HG03066 (cell line): Measurements from ENCODE around the gene NGEF.

Experiments
- ATAC-seq: cut with Tn5 transposase; IDR thresholded peaks from one replicate; pipeline ENCODE4 v1.9.1; 2021; ENCODE audit warnings: low read depth; ENCODE audit not compliant: unreplicated experiment

NGEF gene

GRCh38 chr2:233002829-233003657, 10.0 kb downstream of the NGEF start:
- ATAC-seq = no peak

DNA sequence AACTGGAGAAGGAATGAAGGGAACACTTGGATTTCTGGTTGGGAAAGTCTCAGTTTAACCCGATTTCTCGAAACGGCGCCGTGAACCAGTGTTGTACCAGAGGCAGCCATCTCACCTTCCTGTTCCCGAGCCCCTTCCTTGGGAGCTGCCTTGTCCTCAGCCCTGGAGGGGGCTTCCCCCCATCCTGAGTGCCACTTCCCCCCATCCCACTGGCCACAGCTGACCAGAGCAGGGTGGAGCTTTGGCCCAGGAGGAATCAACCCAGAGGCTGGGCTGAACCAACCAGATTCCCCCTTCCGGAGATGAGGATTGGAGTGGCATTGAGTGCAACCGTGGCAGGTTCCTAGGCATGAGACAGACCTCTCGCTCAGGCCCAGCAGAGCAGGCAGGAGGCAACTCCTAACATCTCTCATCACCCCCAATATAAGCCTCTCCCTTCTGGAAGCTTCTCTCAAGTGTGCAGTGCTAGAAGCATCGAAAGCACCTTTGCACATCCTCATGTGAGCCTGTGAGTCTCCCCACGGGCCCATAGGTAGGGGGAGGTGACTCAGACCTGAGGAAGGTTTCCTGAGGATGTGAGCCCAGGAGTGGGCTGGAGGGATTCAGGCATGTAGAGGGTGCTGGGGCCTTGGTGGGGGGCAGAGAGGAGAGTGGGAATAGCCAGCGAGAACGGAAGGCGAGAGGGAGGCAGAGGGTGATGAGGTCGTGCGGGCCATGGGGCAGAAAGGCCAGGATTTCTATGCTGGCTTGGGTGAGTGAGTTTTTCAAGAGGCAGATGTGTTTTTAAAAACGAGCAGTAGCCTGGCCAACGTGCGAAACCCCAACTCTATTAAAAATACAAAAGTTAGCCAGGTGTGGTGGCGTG, 11.9 kb downstream of the NGEF start:
- no peak for ATAC-seq

DNA sequence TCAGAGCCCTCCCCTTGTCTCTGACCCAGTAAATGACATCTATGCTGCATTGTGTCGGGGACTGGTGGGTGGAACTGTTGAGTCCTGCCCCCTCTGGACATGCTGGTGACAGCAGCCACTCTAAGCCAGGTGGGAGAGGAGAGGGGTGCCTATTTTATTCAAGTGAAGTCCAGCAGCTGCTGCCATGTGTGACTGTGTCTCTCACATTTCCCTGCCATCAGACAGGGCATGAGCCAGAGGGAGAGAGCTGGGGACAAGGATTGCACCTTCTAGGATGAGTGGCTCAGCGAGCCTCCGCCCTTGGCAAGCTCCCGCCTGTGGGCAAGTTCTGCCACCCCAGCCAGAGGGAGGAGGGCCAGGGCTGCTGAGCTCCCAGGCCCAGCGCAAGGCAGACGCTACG, 13.7 kb downstream of the NGEF start:
- ATAC-seq = no peak

- ATAC-seq = no peak
These were observed 14.4 kb downstream of the NGEF start for GRCh38 chr2:232998666-232998985.

DNA sequence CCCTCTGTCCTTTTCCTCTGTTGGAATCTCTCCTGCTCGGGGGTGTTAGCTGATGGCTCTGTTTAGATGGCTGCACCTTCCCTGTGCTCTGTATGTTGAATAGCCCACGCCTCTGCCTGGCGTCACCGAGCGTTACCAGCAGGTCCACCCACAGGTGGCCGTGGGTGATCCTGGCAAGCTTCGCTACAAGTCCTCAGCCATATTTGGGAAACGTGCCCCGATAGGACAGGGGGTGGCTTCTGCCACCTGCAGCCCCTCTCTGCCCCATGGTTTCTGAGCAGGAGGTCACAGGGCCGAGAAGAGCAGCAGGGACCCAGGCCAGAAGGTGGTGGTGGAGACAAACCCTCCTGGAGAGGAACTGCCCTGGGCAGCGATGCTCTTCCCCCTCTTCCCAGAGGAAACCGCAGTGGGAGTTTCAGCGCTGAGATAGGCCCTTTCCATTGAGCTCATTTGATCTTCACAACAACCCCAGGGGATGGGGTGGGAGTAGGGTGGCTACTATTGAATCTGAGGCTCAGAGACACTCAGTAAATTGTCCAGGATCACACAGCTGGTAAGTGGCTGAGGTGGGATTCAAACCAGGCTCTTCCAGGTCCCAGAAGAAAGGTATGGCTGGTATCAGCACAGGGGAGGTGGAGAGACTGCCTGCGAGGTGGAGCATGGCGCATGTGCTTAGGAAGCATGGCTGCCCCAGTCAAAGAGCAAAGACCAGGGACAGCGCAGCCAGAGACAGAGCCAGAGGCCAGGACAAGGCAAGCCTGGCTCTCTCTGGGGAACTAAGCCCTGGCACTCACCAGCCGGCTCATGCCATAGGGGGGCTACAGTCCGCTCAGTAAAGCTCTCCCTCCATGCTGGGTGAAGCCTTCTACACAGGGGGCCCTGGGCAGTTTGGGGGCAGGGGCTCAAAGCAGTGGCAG, 15.0 kb downstream of the NGEF start:
- no peak for ATAC-seq

DNA sequence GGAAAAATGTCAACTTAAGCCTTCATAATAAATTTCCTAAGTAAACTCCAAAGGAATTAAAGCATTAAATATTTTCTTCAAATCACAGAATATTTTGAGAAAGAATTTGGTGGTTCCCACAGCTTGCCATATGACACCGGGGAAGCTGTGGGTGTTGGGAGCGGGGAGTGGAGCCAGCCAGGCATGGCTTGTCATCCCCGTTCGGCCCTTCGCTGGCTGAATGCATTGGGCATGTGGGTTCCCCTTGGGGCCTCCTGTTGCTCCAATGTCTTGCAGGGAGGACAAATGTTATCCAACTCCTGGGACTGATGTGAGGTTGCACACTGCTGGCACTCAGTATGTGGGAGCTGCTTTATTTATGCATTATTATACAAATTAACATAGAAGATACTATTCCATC, 18.6 kb downstream of the NGEF start:
- ATAC-seq = no peak

- ATAC-seq = no peak
These were observed 19.7 kb downstream of the NGEF start for GRCh38 chr2:232993231-232993821.

GRCh38 chr2:232986155-232986554, 26.9 kb downstream of the NGEF start:
- no peak for ATAC-seq

DNA sequence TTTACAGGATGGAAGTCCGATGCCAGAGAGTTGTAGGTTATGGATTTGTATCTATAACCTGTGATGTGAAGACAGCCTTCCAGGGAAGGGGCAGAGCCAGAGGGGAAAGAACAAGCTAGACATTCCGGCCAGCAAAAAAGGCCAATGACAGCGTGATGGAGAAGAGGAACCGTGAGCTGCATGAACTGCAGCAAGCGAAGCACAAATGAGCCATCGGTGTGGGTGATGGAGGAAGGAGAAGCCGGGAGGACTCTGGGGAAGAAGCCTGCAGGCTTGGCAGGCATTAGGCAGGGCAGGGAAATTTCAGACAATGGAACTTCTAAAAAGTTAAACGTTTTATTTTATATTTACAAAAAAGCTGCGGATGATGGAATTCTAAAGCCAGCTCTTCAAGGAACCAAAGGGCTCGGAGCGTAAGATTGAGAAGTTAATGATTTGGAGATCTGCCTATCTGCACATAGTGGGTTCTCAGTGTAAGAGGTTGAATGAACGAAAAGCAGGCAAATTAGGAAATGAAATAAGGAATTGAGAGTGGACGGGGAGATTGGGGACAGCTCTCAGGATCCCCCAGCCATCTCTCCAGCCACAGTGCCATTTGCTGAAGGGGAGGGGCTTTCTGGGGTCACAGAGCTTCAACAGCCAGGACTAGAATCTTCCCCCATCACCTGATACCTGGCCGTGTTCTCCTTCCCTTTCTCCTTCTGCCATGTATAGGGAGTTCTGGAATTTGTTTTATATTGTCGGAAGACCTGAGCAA, 28.4 kb downstream of the NGEF start:
- no peak for ATAC-seq

DNA sequence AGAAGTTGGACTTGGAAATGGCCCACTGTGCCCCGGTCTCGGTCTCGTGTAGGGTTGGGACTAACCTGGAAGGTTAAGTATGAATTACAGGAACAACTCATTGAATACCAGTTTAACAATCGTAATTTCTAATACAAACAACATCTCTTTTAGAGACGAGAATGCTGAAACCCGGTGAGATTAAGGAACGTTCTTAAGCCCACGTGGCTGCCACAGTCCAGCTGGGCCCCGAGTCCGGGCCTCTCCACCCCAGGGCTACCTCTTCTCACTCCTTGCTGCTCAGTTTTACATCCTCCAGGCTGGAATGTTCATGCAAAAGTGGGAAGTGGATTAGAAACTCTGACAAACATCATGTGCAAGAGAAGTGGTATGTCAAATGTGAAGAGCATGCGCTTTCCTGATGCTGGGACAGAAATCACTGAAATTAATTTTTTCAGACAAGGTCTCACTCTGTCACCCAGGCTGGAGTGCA, 29.4 kb downstream of the NGEF start:
- no peak for ATAC-seq

DNA sequence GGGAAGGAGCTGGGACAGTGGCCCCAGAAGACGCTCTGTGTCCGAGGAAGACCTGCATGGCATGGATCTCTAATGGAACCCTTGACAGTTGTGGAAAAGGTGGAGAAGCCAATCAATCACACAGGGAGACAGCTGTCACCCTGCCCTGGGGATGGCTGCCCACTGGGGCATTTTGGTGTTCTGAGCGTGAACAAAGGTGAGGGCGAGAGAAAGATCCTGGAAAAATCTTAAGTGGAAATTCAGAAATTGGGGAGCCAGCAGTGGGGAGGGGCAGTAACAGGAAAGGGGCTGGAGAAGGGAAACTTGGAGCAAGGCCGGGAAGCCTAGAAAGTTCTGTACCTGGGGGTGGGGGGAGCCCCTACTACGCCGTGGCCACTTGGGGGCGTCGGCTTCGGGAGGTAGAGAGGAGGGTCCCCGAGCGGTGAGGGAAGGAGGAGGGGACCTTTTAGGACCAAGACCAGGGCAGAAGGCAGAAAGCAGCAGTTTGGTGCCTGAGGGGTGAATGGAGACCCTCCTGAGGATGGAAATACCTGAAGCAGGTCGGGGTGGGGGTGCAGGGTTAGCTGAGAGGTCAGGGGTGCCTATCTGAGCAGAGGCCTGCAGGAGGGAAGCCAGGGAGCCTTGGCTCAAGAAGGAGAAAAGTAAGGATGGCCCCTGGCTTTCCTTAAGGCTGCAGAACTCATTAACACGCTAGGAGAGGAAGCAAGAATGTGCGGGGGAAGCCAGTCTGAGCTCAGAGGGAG, 30.0 kb downstream of the NGEF start:
- ATAC-seq = no peak

DNA sequence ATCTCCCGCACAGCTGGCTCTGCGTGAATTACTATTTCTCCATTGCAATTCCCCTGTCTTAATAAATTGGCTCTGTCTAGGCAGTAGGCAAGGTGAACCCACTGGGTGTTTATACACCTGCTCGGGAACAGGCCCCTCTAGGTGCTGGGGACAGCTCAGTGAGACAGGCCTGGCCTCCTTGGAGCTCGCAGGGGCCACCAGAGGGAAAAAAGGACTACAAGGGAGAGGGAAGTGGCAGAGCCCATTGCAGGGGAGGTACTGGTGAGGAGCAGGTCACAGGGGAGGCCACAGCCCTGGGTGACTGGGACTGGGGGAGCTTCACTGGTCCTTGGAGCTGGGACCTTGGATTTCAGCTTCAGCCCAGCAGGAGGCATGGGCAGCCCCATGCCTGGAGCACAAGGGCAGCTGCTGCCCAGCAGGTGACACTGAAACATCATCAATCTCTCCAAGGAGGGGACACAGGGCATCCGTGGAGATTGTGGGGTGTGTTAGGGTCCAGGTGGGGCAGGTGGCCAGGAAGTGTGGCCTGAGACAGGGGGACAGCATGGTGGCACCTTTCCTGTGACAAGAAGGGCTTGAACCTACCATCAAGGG, 31.2 kb downstream of the NGEF start:
- ATAC-seq = no peak

GRCh38 chr2:232981356-232981755, 31.7 kb downstream of the NGEF start:
- ATAC-seq = no peak

DNA sequence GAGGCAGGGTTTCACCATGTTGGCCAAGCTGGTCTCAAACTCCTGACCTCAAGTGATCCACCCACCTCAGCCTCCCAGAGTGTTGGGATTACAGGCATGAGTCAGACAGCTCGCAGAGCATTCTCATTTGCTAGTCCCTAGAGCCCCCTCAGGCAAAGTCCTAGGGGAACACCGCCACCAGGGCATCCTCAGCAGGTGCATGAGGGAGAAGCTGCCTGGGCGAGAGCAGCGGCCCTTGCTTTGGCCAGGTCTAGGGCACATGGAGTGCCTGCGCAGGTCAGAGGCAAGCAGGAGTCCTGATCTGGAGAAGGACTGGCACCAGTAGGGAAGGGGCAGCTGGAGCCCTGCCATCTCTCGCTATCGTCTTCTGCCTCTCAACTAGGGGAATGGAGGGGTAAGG, 32.4 kb downstream of the NGEF start:
- ATAC-seq = no peak

- no peak for ATAC-seq
These were observed 33.1 kb downstream of the NGEF start for GRCh38 chr2:232979871-232980461.

DNA sequence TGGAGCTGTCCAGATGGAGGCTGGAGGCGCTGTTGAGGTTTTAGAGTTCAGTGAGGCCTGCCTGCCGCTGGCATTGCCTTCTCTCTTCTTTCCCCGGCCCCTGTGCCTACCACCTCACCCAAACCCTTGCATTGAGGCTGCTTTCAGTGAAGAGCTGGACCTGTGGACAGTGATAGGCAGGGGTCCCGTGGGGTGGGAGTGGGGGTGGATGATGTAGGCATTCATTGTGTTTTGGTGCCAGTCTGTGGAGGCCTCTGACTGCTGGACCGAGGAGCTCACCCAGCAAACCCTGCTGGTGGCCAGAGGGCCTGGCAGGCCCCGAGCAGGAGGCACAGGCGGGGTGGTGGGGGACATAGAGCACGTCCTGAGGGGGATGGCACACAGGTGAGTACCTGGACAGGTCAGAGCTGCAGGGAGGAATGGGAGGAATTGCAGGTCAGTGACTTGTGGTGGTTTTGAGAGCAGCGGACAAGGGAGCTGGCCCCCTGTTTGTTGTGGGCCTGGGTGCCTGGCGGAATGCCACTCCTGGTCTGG, 35.6 kb downstream of the NGEF start:
- no peak for ATAC-seq

GRCh38 chr2:232976666-232977437, 36.2 kb downstream of the NGEF start:
- ATAC-seq = no peak
